OCI-LY3 (cell line): ENCODE results near the gene FAM111A.

Experiments
- EZH2phosphoT487 ChIP-seq: fragments of 200-600 bp; shearing (Covaris generic); IDR thresholded peaks from 2 replicates; pipeline ENCODE4 v1.6.1; 2018; ENCODE audit warnings: antibody characterized with exemption, mixed run types, low read depth
- TF ChIP-seq, protein P1 (sequence below): fragments of 200-600, 300-600 bp; sonication (generic); IDR thresholded peaks from 2 replicates; pipeline ENCODE4 v1.5.1; 2014; ENCODE audit warnings: antibody characterized with exemption, low read length, low read depth

- TF ChIP-seq, protein P1, sequence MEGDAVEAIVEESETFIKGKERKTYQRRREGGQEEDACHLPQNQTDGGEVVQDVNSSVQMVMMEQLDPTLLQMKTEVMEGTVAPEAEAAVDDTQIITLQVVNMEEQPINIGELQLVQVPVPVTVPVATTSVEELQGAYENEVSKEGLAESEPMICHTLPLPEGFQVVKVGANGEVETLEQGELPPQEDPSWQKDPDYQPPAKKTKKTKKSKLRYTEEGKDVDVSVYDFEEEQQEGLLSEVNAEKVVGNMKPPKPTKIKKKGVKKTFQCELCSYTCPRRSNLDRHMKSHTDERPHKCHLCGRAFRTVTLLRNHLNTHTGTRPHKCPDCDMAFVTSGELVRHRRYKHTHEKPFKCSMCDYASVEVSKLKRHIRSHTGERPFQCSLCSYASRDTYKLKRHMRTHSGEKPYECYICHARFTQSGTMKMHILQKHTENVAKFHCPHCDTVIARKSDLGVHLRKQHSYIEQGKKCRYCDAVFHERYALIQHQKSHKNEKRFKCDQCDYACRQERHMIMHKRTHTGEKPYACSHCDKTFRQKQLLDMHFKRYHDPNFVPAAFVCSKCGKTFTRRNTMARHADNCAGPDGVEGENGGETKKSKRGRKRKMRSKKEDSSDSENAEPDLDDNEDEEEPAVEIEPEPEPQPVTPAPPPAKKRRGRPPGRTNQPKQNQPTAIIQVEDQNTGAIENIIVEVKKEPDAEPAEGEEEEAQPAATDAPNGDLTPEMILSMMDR, result no peak
- no peak for TF ChIP-seq EZH2phosphoT487
Observed at GRCh38 chr11:59173964-59174663, 31.5 kb downstream of the FAM111A start.
